Measurements from ENCODE around the gene NLGN4Y.

DNA sequence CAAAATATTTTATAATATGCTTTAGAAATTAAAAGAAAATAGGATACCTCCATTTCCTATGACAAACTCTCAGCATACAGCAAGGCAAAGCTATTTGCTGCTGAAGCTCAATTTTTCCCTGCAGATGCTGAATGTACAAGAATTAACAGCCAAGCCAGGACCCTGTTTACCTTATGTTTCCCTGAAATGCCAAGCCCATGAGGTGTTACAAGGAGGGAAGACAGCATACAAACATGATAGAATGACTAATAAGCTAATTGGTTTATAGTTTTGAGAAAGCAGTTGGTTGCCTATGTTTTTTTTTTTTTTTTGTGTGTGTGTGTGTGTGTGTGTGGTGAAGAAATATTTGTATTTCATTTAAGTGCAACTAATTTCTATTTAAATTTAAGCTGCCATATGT is 113.2 kb downstream of the NLGN4Y start:
- TF ChIP-seq, protein P1, sequence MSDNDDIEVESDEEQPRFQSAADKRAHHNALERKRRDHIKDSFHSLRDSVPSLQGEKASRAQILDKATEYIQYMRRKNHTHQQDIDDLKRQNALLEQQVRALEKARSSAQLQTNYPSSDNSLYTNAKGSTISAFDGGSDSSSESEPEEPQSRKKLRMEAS (IDR thresholded peaks at IDR 0.05), result no peak
- TF ChIP-seq, protein P2, sequence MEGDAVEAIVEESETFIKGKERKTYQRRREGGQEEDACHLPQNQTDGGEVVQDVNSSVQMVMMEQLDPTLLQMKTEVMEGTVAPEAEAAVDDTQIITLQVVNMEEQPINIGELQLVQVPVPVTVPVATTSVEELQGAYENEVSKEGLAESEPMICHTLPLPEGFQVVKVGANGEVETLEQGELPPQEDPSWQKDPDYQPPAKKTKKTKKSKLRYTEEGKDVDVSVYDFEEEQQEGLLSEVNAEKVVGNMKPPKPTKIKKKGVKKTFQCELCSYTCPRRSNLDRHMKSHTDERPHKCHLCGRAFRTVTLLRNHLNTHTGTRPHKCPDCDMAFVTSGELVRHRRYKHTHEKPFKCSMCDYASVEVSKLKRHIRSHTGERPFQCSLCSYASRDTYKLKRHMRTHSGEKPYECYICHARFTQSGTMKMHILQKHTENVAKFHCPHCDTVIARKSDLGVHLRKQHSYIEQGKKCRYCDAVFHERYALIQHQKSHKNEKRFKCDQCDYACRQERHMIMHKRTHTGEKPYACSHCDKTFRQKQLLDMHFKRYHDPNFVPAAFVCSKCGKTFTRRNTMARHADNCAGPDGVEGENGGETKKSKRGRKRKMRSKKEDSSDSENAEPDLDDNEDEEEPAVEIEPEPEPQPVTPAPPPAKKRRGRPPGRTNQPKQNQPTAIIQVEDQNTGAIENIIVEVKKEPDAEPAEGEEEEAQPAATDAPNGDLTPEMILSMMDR (IDR thresholded peaks at IDR 0.05; ENCODE audit: low read depth, low read length, missing input control), result no peak
- TF ChIP-seq JUND (IDR thresholded peaks at IDR 0.05) (no peak), TAF1 (conservative IDR thresholded peaks at IDR 0.05) (no peak), YY1 (IDR thresholded peaks at IDR 0.05) (no peak), GABPA (IDR thresholded peaks at IDR 0.05 in 1 of 2, conservative IDR thresholded peaks at IDR 0.05 in 1 of 2) (no peak), EGR1 (IDR thresholded peaks at IDR 0.05; ENCODE audit: low read depth in 2 of 2) (no peak), HNF4A (conservative IDR thresholded peaks at IDR 0.05) (no peak), RXRA (IDR thresholded peaks at IDR 0.05) (no peak), RAD21 (IDR thresholded peaks at IDR 0.05) (no peak), SP1 (IDR thresholded peaks at IDR 0.05) (no peak)
- TF ChIP-seq, protein P3, sequence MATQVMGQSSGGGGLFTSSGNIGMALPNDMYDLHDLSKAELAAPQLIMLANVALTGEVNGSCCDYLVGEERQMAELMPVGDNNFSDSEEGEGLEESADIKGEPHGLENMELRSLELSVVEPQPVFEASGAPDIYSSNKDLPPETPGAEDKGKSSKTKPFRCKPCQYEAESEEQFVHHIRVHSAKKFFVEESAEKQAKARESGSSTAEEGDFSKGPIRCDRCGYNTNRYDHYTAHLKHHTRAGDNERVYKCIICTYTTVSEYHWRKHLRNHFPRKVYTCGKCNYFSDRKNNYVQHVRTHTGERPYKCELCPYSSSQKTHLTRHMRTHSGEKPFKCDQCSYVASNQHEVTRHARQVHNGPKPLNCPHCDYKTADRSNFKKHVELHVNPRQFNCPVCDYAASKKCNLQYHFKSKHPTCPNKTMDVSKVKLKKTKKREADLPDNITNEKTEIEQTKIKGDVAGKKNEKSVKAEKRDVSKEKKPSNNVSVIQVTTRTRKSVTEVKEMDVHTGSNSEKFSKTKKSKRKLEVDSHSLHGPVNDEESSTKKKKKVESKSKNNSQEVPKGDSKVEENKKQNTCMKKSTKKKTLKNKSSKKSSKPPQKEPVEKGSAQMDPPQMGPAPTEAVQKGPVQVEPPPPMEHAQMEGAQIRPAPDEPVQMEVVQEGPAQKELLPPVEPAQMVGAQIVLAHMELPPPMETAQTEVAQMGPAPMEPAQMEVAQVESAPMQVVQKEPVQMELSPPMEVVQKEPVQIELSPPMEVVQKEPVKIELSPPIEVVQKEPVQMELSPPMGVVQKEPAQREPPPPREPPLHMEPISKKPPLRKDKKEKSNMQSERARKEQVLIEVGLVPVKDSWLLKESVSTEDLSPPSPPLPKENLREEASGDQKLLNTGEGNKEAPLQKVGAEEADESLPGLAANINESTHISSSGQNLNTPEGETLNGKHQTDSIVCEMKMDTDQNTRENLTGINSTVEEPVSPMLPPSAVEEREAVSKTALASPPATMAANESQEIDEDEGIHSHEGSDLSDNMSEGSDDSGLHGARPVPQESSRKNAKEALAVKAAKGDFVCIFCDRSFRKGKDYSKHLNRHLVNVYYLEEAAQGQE (IDR thresholded peaks at IDR 0.05), result no peak
- TF ChIP-seq, protein P4, sequence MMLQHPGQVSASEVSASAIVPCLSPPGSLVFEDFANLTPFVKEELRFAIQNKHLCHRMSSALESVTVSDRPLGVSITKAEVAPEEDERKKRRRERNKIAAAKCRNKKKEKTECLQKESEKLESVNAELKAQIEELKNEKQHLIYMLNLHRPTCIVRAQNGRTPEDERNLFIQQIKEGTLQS (IDR thresholded peaks at IDR 0.05), result no peak
- TF ChIP-seq, protein P5, sequence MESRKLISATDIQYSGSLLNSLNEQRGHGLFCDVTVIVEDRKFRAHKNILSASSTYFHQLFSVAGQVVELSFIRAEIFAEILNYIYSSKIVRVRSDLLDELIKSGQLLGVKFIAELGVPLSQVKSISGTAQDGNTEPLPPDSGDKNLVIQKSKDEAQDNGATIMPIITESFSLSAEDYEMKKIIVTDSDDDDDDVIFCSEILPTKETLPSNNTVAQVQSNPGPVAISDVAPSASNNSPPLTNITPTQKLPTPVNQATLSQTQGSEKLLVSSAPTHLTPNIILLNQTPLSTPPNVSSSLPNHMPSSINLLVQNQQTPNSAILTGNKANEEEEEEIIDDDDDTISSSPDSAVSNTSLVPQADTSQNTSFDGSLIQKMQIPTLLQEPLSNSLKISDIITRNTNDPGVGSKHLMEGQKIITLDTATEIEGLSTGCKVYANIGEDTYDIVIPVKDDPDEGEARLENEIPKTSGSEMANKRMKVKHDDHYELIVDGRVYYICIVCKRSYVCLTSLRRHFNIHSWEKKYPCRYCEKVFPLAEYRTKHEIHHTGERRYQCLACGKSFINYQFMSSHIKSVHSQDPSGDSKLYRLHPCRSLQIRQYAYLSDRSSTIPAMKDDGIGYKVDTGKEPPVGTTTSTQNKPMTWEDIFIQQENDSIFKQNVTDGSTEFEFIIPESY (IDR thresholded peaks at IDR 0.05), result no peak

Measured in liver (tissue), 3 donors.